ENCODE measurements around the gene ZDHHC14.
"Not testable (repeated sequence)": the region's sequence is repeated elsewhere in the genome, so short reads cannot be mapped to it uniquely, and the experiment has no call there.

The ZDHHC14 gene

GRCh38 chr6:157379656-157380457 is 1.1 kb upstream of the ZDHHC14 start:
- peak; percentile 69 for DNase-seq (ENCODE audit: extremely low read depth, low read depth)
- peak overlapping the region; percentile 79 for H3K4me3 ChIP-seq (replicated peaks; ENCODE audit: low read depth, low read length)
- TF ChIP-seq CTCF (IDR thresholded peaks at IDR 0.05; ENCODE audit: low read depth, low read length, missing control alignments): no peak

- H3K4me3 ChIP-seq (replicated peaks; ENCODE audit: low read depth, low read length): peak overlapping the region; percentile 79
- TF ChIP-seq CTCF (IDR thresholded peaks at IDR 0.05; ENCODE audit: low read depth, low read length, missing control alignments): no peak
- DNase-seq (ENCODE audit: extremely low read depth, low read depth): no peak
These were observed 572 bp upstream of the ZDHHC14 start for GRCh38 chr6:157380458-157380778.

- no peak for DNase-seq (ENCODE audit: extremely low read depth, low read depth)
- H3K4me3 ChIP-seq (replicated peaks; ENCODE audit: low read depth, low read length): peak overlapping the region; percentile 79
- no peak for TF ChIP-seq CTCF (IDR thresholded peaks at IDR 0.05; ENCODE audit: low read depth, low read length, missing control alignments)
These were observed 936 bp downstream of the ZDHHC14 start for GRCh38 chr6:157381631-157382621.

GRCh38 chr6:157382821-157383220 is 1.8 kb downstream of the ZDHHC14 start:
- peak overlapping the region; percentile 79 for H3K4me3 ChIP-seq (replicated peaks; ENCODE audit: low read depth, low read length)
- no peak for TF ChIP-seq CTCF (IDR thresholded peaks at IDR 0.05; ENCODE audit: low read depth, low read length, missing control alignments)
- no peak for DNase-seq (ENCODE audit: extremely low read depth, low read depth)

GRCh38 chr6:157383471-157383870 is 2.5 kb downstream of the ZDHHC14 start:
- DNase-seq (ENCODE audit: extremely low read depth, low read depth): no peak
- H3K4me3 ChIP-seq (replicated peaks; ENCODE audit: low read depth, low read length): no peak overlapping the region
- TF ChIP-seq CTCF (IDR thresholded peaks at IDR 0.05; ENCODE audit: low read depth, low read length, missing control alignments): no peak

GRCh38 chr6:157384962-157385361 is 4.0 kb downstream of the ZDHHC14 start:
- not testable (repeated sequence) for DNase-seq (ENCODE audit: extremely low read depth, low read depth); H3K4me3 ChIP-seq (replicated peaks; ENCODE audit: low read depth, low read length)

- no peak for DNase-seq (ENCODE audit: extremely low read depth, low read depth)
- no peak for TF ChIP-seq CTCF (IDR thresholded peaks at IDR 0.05; ENCODE audit: low read depth, low read length, missing control alignments)
- H3K4me3 ChIP-seq (replicated peaks; ENCODE audit: low read depth, low read length): no peak overlapping the region
These were observed 4.5 kb downstream of the ZDHHC14 start for GRCh38 chr6:157385482-157385881.

All from HFF-Myc (cell line).